Measurements from ENCODE around the gene TBX15.

The TBX15 gene

GRCh38 chr1:118988186-118989005, at the start of gene TBX15:
Gene TBX15, minus strand, starts transcription at chr1:118988343. Its CDS starts 548 bp downstream, at chr1:118987795.
- DNase-seq (ENCODE audit: low read depth in 2 of 2) = no peak

GRCh38 chr1:119034359-119034758, 46.2 kb upstream of the TBX15 start:
- DNase-seq (ENCODE audit: low read depth in 2 of 2) = no peak

DNA sequence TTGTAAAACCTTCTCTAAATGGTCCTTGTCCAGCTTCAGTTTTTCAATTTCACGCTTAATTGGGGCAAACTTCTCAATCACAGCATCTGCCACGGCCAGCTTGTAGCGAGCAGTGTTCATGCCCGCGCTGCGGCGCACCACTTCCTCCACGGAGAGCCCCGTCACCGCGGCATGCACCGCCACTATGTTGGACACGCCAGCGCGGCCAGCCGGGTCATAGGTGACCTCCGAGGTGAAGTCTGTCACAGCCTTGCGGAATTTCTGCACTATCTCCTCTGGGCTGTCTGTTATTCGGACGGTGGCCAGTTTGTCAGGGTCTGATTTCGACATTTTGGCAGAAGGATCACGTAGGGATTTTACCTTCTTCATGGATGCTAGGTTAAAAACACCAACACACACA, 44.8 kb upstream of the TBX15 start:
- no peak for DNase-seq (ENCODE audit: low read depth in 2 of 2)

DNA sequence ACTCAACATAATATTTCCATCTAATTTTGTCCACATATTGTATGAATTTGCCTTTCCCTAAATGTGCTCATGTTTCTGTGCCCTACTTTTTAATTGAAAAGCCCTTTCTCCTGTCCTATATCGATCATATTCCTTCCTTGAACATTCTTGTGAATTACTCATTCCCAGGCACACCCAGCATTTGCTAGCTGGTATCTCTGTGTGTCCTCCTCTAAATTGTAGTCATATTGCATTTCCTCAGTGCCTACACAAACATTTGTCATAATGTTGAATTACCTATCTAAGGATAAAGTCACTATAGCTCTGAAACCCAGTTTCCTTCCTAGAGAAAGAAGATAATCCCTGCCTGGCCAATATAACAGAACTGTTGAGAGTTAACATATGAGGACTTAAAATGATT, 39.6 kb upstream of the TBX15 start:
- DNase-seq (ENCODE audit: low read depth in 2 of 2) = no peak

DNA sequence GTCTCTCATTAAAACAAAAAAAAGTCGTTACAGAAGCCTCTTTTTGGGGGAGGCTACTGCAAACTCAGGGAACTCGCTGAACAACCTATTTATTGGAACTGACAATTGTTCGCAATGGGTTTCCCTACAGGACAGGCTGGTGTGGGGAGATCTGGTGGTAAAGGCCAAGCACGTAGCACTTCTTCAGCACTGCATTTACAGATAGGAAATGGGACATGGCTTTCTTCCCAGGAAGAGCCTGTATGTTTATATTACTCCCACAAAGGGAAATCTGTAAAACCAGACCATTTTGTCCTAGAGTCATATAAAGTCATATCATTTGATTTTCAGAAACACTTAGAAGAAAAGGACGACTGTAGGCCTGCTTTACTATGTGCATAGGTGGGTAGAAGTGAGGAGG, 38.8 kb upstream of the TBX15 start:
- DNase-seq (ENCODE audit: low read depth in 2 of 2) = no peak

- DNase-seq (ENCODE audit: low read depth in 2 of 2) = no peak
These were observed 27.4 kb upstream of the TBX15 start for GRCh38 chr1:119015547-119015946.

GRCh38 chr1:119012383-119012782, 24.2 kb upstream of the TBX15 start:
- DNase-seq (ENCODE audit: low read depth in 2 of 2) = no peak

DNA sequence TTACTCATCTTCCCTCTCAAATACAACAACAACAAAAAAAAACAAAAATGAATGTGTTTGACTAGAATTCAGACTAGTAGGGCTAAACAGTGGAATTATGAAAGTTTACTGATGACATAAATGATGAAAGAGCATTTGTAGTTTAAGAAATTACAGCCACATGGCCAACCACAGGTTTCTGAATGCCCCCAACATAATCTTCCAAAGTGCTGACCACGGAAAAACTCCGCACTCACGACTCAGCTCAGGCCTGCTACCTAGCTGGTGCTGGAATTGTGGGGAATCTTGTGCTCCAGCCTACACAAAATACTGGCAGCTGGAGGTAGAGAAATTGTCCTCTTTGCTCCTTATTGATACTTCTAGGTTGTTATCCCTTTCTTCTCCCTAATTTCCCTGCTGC, 23.6 kb upstream of the TBX15 start:
- no peak for DNase-seq (ENCODE audit: low read depth in 2 of 2)

DNA sequence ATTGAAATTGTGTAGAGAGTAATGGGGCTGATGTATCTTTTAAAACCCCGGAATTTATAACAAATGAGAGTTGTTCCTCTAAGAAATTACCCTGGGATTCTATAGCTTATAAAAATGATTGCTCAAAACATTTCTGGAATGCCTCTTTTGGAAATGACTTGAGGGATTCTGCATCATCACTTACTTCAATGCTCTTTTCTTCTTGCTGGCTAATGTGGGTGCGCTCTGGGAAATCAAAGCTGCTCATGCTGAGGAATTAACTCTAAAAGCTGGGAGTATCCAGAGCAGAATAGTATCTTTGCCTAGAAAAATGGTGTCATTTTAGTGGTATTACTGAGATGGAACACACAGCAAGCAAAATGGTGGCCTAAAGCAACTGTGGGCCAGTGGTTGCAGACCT, 23.0 kb upstream of the TBX15 start:
- DNase-seq (ENCODE audit: low read depth in 2 of 2) = no peak

GRCh38 chr1:119010201-119010600, 22.1 kb upstream of the TBX15 start:
- DNase-seq (ENCODE audit: low read depth in 2 of 2) = no peak

DNA sequence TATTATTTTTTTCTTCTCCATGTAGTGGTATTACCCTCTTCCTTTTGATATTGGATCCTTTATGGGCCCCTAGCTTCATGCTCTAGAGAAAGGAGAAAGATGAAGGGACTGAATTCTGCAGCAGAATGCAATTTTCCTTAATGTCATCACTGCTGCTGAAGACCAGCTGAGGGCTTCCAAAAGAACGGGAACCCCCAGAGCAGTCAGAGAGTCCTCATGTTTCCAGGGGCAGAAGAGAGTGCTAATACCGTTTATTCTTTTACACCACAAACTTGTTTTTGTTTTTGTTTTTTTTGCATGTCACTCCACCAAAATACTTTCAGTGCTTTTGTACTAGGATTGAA, 21.1 kb upstream of the TBX15 start:
- DNase-seq (ENCODE audit: low read depth in 2 of 2) = no peak

GRCh38 chr1:119008483-119009311, 20.6 kb upstream of the TBX15 start:
- no peak for DNase-seq (ENCODE audit: low read depth in 2 of 2)

GRCh38 chr1:119007670-119008482, 19.7 kb upstream of the TBX15 start:
- no peak for DNase-seq (ENCODE audit: low read depth in 2 of 2)

DNA sequence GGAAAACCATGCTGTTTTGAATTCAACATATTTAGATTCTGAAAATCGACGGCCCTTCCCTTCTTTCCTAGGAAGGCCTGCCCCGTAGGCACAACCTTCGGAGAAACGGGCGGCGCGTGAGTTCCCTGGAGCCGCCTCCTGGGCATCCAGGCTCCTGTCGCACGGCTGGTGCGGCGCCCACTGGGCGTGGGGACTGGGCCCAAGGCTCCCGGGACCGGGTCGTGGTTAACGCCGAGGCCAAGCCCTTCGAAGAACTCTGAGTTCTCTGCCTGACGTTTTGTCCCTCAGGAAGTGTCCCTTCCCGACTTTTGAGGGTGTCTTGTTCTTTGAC, 19.2 kb upstream of the TBX15 start:
- DNase-seq (ENCODE audit: low read depth in 2 of 2) = no peak

DNA sequence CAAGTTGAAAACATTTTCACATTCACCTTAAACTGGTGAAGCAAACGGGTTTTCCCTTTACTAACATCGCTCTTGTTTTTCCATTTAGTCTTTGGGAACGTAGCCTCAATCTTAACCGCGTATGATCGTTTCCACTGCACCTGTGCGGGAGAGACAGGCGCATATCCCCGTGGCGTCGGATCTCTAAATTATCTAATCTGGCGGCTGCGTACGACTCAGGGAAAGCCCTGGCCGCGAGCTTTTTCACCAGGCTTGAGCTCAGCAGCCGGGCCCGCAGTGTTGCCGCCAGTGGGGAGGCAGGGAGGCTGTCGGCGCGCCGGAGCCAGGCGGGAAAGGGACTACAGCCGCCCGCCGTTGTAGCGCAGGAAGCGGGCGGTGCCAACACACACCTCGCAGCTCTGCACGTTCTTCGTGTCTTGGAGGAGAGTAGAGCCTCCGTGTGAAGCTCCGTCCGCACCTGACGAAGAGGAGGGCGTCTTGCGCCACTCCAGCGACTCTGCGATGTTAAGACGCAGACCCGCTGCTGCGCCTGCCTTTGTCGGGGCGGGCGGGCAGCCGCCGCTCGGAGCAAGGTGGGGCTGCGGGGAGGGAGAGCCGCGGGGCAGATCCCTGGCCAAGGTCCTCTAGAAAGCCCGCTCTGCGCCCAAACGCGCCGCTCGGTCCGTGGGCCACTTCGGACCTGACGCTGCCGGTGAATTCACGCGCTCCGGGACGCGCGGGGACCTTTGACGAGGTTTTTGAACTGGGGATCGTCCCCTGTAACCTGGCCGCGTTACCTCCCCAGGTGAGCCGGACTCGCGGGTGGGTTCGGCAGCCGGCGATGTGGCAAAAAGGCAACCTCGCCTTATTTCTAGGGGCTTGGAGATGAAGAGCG, 18.5 kb upstream of the TBX15 start:
- DNase-seq (ENCODE audit: low read depth in 2 of 2) = no peak

GRCh38 chr1:119005724-119006405, 17.7 kb upstream of the TBX15 start:
- no peak for DNase-seq (ENCODE audit: low read depth in 2 of 2)

GRCh38 chr1:119004781-119005180, 16.6 kb upstream of the TBX15 start:
- no peak for DNase-seq (ENCODE audit: low read depth in 2 of 2)

- no peak for DNase-seq (ENCODE audit: low read depth in 2 of 2)
These were observed 16.0 kb upstream of the TBX15 start for GRCh38 chr1:119004129-119004527.

DNA sequence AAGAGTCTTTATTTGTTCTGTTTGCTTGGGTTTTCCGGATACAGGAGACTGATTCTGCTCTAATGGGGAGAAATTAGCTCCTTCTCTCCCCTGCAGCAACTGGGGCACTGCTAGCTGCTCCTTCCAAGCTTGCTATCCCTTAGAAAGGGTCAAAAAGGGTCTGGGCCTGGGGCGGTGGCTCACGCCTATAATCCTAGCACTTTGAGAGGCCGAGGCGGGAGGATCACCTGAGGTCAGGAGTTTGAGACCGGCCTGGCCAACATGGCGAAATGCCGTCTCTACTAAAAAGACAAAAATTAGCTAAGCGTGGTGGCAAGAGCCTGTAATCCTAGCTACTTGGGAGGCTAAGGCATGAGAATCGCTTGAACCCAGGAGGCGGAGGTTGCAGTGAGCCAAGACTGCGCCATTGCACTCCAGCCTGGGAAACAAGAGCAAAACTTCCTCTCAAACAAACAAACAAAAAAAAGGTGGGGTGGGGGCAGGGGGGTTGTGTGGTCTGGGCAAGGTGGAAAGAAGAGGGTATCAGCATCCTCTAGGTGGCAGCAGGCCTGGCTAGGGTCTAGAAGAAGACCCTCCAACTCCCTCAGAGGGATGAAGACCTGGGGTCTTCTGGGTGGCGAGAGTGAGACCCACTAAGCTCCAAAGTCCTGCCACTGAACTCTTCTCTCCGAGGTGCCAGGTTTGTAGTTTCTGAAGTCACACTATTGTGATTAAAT, 15.4 kb upstream of the TBX15 start:
- no peak for DNase-seq (ENCODE audit: low read depth in 2 of 2)

DNA sequence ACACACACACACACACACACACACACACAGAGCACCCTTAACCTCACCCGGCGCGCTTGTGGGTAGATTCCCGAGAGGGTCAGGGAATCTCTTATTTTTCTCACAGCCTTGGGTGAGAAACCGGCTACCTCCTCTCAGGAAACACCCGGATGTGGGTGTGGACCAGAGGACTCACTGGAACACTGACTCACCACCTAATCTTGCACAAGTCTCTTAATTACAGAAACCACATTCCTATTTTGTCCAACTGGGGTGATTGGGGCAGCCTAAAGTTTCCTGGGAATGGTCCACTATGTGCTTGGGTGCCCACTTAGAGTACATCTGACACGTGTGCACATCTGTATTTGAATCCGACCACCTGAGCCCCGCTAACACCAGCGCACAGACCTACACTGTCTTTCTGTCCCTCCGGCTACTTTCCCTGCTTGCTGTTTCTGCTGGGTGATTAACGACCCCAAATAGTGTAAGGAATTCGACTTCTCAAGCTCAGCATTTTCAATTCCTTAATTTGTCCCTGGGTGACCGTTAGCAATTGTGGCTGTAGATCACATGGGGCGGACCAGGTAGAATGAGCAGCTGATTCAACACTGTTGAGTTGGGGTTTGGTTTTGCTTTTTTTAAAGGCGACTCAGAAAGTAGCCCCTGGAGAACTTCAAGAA, 14.0 kb upstream of the TBX15 start:
- no peak for DNase-seq (ENCODE audit: low read depth in 2 of 2)

All from stimulated activated CD8-positive, alpha-beta memory T cell treated with anti-CD3 and anti-CD28 coated beads, Interleukin-15, amount 100 ng/mL, for 48 hours (primary cell).